Measurements from ENCODE around the gene TCF12.

Gene TCF12

DNA sequence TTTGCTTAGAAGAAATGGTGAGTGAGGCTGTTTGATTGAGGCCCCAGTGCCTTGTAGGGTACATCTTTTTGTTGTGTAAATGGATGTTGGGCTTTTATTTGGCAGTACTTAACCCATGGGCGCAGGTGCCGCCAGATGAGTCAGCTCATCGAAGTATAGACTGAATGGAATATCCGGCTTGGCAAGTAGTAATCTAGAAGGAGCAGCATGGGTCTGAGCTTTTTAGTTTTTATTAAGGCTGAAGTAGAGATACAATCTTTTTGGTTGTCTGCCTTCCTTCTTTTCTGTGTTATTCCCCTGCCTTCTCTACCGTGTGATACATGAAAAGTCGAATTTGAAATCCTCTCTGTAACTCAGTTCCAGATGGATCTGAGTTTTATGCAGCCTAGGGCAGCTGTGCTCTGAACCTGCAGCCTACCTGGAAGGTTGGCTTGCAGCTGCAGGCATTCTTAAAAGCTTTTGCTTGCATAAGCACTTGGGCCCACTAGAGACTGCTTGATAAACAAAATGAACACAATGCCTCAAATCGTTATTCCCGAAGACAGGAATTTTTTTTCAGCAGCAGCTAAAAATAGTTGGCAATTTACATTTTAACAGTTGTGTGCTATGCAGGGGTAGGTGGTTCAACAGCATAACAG, 280.3 kb downstream of the TCF12 start:
- peaks cover 0 to 23% of the 10 kb centered on the region in 2 donors for H3K36me3 ChIP-seq (replicated peaks in 1 of 2; ENCODE audit: control insufficient read depth in 2 of 2, insufficient read depth in 2 of 2, low read length in 2 of 2)
- no peaks in the 10 kb centered on the region for H3K9me3 ChIP-seq (replicated peaks in 1 of 2; ENCODE audit: control insufficient read depth in 2 of 2, insufficient read depth in 1 of 2, low read depth in 1 of 2, low read length in 2 of 2)
- no peak overlapping the region for H3K4me2 ChIP-seq (ENCODE audit: insufficient read depth, low read length, poor library complexity, severe bottlenecking)
- no peak for DNase-seq (ENCODE audit: low spot score)
- no peak overlapping the region for H3K4ac ChIP-seq (ENCODE audit: low read length)
- no peak overlapping the region for H4K91ac ChIP-seq (ENCODE audit: low read depth, low read length, poor library complexity)
- no peak overlapping the region for H3K18ac ChIP-seq (ENCODE audit: low read length)
- WGBS, 2 donors (ENCODE audit: extremely low coverage in 2 of 2, insufficient read length in 2 of 2, insufficient replicate concordance in 1 of 2) = no CpG with 5 or more reads among the region's 8 CpGs
- H3K23ac ChIP-seq (ENCODE audit: low read depth, low read length, poor library complexity) = no peak overlapping the region
- peak overlapping the region; percentile 60 for H3K27ac ChIP-seq (replicated peaks; ENCODE audit: low read length)
- no peaks in the 10 kb centered on the region for H3K79me1 ChIP-seq (ENCODE audit: low read depth, low read length)
- H2AK5ac ChIP-seq (ENCODE audit: low read depth, low read length) = no peak overlapping the region
- no peak overlapping the region for H2BK5ac ChIP-seq (ENCODE audit: low read length)
- H2BK15ac ChIP-seq (ENCODE audit: low read length) = no peak overlapping the region
- H3K9ac ChIP-seq (ENCODE audit: low read depth, low read length, poor library complexity) = no peak overlapping the region
- H2BK120ac ChIP-seq (ENCODE audit: low read depth, low read length) = no peak overlapping the region
- H3K27me3 ChIP-seq (ENCODE audit: control insufficient read depth in 3 of 3, insufficient read depth in 3 of 3, low read depth in 1 of 3, low read length in 3 of 3) = no peaks in the 10 kb centered on the region
- no peak overlapping the region for H2AFZ ChIP-seq (ENCODE audit: low read length)
- H3K4me3 ChIP-seq (ENCODE audit: low read length in 2 of 2) = no peak overlapping the region
- H4K8ac ChIP-seq (ENCODE audit: low read depth, low read length) = no peak overlapping the region
- H3K4me1 ChIP-seq (ENCODE audit: control insufficient read depth in 2 of 2, insufficient read depth in 1 of 2, low read depth in 1 of 2, low read length in 2 of 2) = peaks cover 6 to 21% of the 10 kb centered on the region in 2 donors
- H3K14ac ChIP-seq (ENCODE audit: low read length) = no peak overlapping the region
- no peak overlapping the region for H2BK12ac ChIP-seq (ENCODE audit: low read length)

DNA sequence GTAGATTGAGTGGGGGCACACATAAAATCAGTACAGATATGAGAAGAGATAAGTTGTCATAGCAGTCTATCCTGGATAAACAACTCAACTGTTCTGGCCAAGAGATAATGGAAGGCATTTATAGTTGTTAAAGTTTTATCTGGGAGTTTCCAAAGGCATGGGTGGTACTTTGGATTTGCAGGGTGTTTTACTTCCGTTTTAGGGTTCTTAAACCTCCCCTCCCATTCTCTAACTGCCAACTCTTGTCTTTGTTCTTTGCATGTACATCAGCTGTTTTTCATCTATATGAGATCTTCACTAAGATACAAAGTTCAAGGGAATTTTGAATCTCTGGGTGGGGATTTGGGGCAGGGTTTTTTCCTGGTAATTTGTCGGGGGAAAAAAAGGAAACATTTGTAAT, 283.1 kb downstream of the TCF12 start:
- no peak for DNase-seq (ENCODE audit: low spot score)
- no peak overlapping the region for H3K4ac ChIP-seq (ENCODE audit: low read length)
- H3K23ac ChIP-seq (ENCODE audit: low read depth, low read length, poor library complexity) = no peak overlapping the region
- peaks cover 6 to 21% of the 10 kb centered on the region in 2 donors for H3K4me1 ChIP-seq (ENCODE audit: control insufficient read depth in 2 of 2, insufficient read depth in 1 of 2, low read depth in 1 of 2, low read length in 2 of 2)
- no peak overlapping the region for H3K14ac ChIP-seq (ENCODE audit: low read length)
- peaks cover 0 to 11% of the 10 kb centered on the region in 2 donors for H3K36me3 ChIP-seq (replicated peaks in 1 of 2; ENCODE audit: control insufficient read depth in 2 of 2, insufficient read depth in 2 of 2, low read length in 2 of 2)
- no peak overlapping the region for H2BK15ac ChIP-seq (ENCODE audit: low read length)
- H4K8ac ChIP-seq (ENCODE audit: low read depth, low read length) = no peak overlapping the region
- H2BK5ac ChIP-seq (ENCODE audit: low read length) = no peak overlapping the region
- no peak overlapping the region for H2BK12ac ChIP-seq (ENCODE audit: low read length)
- H3K4me2 ChIP-seq (ENCODE audit: insufficient read depth, low read length, poor library complexity, severe bottlenecking) = no peak overlapping the region
- no peak overlapping the region for H3K4me3 ChIP-seq (ENCODE audit: low read length in 2 of 2)
- no CpG with 5 or more reads among the region's 2 CpGs for WGBS, 2 donors (ENCODE audit: extremely low coverage in 2 of 2, insufficient read length in 2 of 2, insufficient replicate concordance in 1 of 2)
- H3K9ac ChIP-seq (ENCODE audit: low read depth, low read length, poor library complexity) = no peak overlapping the region
- no peak overlapping the region for H3K18ac ChIP-seq (ENCODE audit: low read length)
- H2AFZ ChIP-seq (ENCODE audit: low read length) = no peak overlapping the region
- H4K91ac ChIP-seq (ENCODE audit: low read depth, low read length, poor library complexity) = no peak overlapping the region
- H3K27me3 ChIP-seq (ENCODE audit: control insufficient read depth in 3 of 3, insufficient read depth in 3 of 3, low read depth in 1 of 3, low read length in 3 of 3) = no peaks in the 10 kb centered on the region
- H3K27ac ChIP-seq (replicated peaks; ENCODE audit: low read length) = no peak overlapping the region
- no peaks in the 10 kb centered on the region for H3K79me1 ChIP-seq (ENCODE audit: low read depth, low read length)
- H3K9me3 ChIP-seq (replicated peaks in 1 of 2; ENCODE audit: control insufficient read depth in 2 of 2, insufficient read depth in 1 of 2, low read depth in 1 of 2, low read length in 2 of 2) = no peaks in the 10 kb centered on the region
- no peak overlapping the region for H2BK120ac ChIP-seq (ENCODE audit: low read depth, low read length)
- H2AK5ac ChIP-seq (ENCODE audit: low read depth, low read length) = no peak overlapping the region

DNA sequence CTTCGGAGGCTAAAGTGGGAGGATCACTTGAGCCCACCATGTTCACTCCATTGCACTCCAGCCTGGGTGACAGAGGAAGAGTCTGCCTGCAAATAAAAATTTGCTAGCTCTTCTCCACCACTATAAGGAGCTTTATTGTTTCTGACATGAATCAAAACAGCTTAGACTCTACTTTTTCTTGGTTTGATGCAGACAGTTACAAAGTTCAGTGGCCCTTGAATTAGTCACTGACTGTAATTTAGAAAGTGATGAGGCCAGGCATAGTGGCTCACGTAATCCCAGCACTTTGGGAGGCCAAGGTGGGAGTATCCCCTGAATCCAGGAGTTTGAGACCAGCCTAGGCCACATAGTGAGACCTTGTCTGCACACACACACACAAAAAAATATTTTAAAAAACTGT, 285.5 kb downstream of the TCF12 start:
- Histone ChIP-seq H2BK120ac (ENCODE audit: low read depth, low read length) (no peak overlapping the region), H4K91ac (ENCODE audit: low read depth, low read length, poor library complexity) (no peak overlapping the region), H3K4ac (ENCODE audit: low read length) (no peak overlapping the region), H2AK5ac (ENCODE audit: low read depth, low read length) (no peak overlapping the region), H3K27ac (replicated peaks; ENCODE audit: low read length) (no peak overlapping the region), H2BK5ac (ENCODE audit: low read length) (no peak overlapping the region), H4K8ac (ENCODE audit: low read depth, low read length) (no peak overlapping the region), H3K14ac (ENCODE audit: low read length) (no peak overlapping the region), H3K79me1 (ENCODE audit: low read depth, low read length) (peaks cover 3% of the 10 kb centered on the region), H2AFZ (ENCODE audit: low read length) (no peak overlapping the region), H3K9ac (ENCODE audit: low read depth, low read length, poor library complexity) (no peak overlapping the region), H3K9me3 (replicated peaks in 1 of 2; ENCODE audit: control insufficient read depth in 2 of 2, insufficient read depth in 1 of 2, low read depth in 1 of 2, low read length in 2 of 2) (no peaks in the 10 kb centered on the region), H3K36me3 (replicated peaks in 1 of 2; ENCODE audit: control insufficient read depth in 2 of 2, insufficient read depth in 2 of 2, low read length in 2 of 2) (peaks cover 0 to 11% of the 10 kb centered on the region in 2 donors), H3K4me1 (ENCODE audit: control insufficient read depth in 2 of 2, insufficient read depth in 1 of 2, low read depth in 1 of 2, low read length in 2 of 2) (peaks cover under 1 to 6% of the 10 kb centered on the region in 2 donors), H3K18ac (ENCODE audit: low read length) (no peak overlapping the region), H3K4me2 (ENCODE audit: insufficient read depth, low read length, poor library complexity, severe bottlenecking) (no peak overlapping the region), H2BK15ac (ENCODE audit: low read length) (no peak overlapping the region), H3K4me3 (ENCODE audit: low read length in 2 of 2) (no peak overlapping the region), H2BK12ac (ENCODE audit: low read length) (no peak overlapping the region), H3K27me3 (ENCODE audit: control insufficient read depth in 3 of 3, insufficient read depth in 3 of 3, low read depth in 1 of 3, low read length in 3 of 3) (no peaks in the 10 kb centered on the region), H3K23ac (ENCODE audit: low read depth, low read length, poor library complexity) (no peak overlapping the region)
- DNase-seq (ENCODE audit: low spot score) = no peak
- no CpG with 5 or more reads among the region's 2 CpGs for WGBS, 2 donors (ENCODE audit: extremely low coverage in 2 of 2, insufficient read length in 2 of 2, insufficient replicate concordance in 1 of 2)

DNA sequence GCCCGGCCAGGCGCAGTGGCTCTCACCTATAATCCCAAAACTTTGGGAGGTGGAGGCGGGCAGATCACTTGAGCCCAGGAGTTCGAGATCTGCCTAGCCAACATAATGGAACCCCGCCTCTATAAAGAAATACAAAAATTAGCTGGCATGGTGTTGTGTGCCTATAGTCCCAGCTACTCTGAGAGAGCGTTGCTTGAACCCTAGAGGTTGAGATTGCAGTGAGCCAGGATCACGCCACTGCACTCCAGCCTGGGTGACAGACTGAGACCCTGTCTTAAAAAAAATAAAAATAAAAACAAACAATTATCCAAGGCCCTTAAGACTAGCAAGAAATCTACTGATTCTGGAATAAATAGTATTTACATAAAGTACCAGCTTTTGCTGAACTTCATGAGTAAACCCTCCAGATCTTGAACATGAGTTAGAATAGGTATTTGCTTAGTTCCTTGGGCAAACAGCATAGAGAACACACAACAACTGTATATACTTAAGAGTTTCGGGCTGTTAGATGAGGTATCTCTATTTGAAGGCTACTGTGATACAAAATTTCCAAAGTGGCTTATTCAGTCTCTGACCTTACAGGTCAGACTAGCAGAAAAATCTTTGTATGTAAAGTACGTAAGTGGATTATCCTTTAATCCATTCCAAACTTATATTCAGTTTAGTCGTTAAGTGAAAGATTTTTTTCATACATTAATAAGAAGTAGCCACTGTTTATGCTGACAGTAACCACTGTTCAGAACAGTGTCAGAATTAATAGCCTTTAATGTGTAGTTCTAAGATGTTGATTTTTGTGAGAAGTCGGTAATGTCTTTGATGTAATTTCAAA, 286.8 kb downstream of the TCF12 start:
- no peak for DNase-seq (ENCODE audit: low spot score)

More for the DNA sequence above, 286.8 kb downstream of the TCF12 start:
- H2AK5ac ChIP-seq (ENCODE audit: low read depth, low read length) = no peak overlapping the region
- H2BK120ac ChIP-seq (ENCODE audit: low read depth, low read length) = no peak overlapping the region
- no peak overlapping the region for H4K8ac ChIP-seq (ENCODE audit: low read depth, low read length)
- H3K9ac ChIP-seq (ENCODE audit: low read depth, low read length, poor library complexity) = no peak overlapping the region
- H3K79me1 ChIP-seq (ENCODE audit: low read depth, low read length) = peaks cover 3% of the 10 kb centered on the region
- no peak overlapping the region for H3K27ac ChIP-seq (replicated peaks; ENCODE audit: low read length)
- no peak overlapping the region for H3K4me2 ChIP-seq (ENCODE audit: insufficient read depth, low read length, poor library complexity, severe bottlenecking)
- H2BK5ac ChIP-seq (ENCODE audit: low read length) = no peak overlapping the region
- no CpG with 5 or more reads among the region's 11 CpGs for WGBS, 2 donors (ENCODE audit: extremely low coverage in 2 of 2, insufficient read length in 2 of 2, insufficient replicate concordance in 1 of 2)
- H3K4ac ChIP-seq (ENCODE audit: low read length) = no peak overlapping the region
- no peak overlapping the region for H3K23ac ChIP-seq (ENCODE audit: low read depth, low read length, poor library complexity)
- H3K36me3 ChIP-seq (replicated peaks in 1 of 2; ENCODE audit: control insufficient read depth in 2 of 2, insufficient read depth in 2 of 2, low read length in 2 of 2) = peaks cover 0 to 13% of the 10 kb centered on the region in 2 donors
- no peak overlapping the region for H4K91ac ChIP-seq (ENCODE audit: low read depth, low read length, poor library complexity)
- H2AFZ ChIP-seq (ENCODE audit: low read length) = no peak overlapping the region
- H3K9me3 ChIP-seq (replicated peaks in 1 of 2; ENCODE audit: control insufficient read depth in 2 of 2, insufficient read depth in 1 of 2, low read depth in 1 of 2, low read length in 2 of 2) = no peaks in the 10 kb centered on the region
- H3K27me3 ChIP-seq (ENCODE audit: control insufficient read depth in 3 of 3, insufficient read depth in 3 of 3, low read depth in 1 of 3, low read length in 3 of 3) = no peaks in the 10 kb centered on the region
- H3K14ac ChIP-seq (ENCODE audit: low read length) = no peak overlapping the region
- H2BK12ac ChIP-seq (ENCODE audit: low read length) = no peak overlapping the region
- H3K4me1 ChIP-seq (ENCODE audit: control insufficient read depth in 2 of 2, insufficient read depth in 1 of 2, low read depth in 1 of 2, low read length in 2 of 2) = no peaks in the 10 kb centered on the region
- H2BK15ac ChIP-seq (ENCODE audit: low read length) = no peak overlapping the region
- H3K4me3 ChIP-seq (ENCODE audit: low read length in 2 of 2) = no peak overlapping the region
- no peak overlapping the region for H3K18ac ChIP-seq (ENCODE audit: low read length)

Data from neuronal stem cell (in vitro differentiated cells).